CD4-positive, alpha-beta T cell treated with Interleukin-4 for 4 hours (primary cell): ENCODE measurements around the gene DCDC2C.

Source experiments
- DNase-seq: peaks from one replicate; pipeline ENCODE4 v3.0.0-alpha.2; 2020

DCDC2C gene

DNA sequence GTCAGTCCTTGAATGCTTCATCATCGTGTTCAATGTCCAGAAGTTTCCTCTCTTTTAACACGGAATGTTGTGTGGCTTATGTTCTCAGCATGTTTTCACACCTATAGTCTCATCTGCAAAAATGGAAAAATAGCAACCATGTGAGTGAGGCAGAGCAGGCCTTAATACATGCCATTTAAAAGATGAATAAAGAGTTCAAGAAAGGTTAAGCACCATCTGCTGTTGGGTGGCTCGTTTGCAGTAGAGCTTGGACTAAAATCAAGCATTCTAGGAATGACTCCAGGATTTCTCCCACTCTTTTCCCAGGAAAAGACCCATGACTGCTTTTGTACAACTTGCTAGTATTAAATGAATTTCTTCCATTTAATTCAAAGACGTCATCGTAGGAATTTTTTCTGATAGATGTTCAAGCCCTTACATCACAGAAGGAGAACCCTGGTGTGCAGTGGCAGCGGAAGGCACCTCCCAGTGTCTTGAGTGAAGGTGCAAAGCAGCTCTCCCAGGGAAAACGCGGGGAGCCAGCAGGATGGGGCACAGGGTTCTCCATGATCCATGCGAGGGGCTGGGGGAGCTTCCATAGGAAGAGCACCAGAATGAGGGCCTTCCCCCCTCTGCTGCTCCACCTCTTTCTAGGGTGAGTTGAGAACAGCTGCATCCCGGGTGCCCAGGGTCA, 9.6 kb downstream of the DCDC2C start:
- no peak for DNase-seq

DNA sequence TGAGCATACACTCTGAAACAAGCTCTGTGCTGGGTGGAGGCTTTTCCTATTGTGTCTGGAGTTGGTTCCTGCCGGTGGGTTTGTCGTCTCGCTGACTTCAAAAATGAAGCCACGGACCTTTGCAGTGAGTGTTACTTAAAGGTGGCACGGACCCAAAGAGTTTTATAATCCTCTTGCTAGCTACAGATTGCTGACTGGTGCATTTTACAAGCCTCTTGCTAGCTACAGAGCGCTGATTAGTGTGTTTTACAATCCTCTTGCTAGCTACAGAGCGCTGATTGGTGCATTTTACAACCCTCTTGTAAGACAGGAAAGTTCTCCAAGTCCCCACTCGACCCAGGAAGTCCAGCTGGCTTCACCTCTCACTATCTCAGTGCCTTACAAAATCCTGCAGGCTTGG, 15.3 kb downstream of the DCDC2C start:
- DNase-seq = no peak

DNA sequence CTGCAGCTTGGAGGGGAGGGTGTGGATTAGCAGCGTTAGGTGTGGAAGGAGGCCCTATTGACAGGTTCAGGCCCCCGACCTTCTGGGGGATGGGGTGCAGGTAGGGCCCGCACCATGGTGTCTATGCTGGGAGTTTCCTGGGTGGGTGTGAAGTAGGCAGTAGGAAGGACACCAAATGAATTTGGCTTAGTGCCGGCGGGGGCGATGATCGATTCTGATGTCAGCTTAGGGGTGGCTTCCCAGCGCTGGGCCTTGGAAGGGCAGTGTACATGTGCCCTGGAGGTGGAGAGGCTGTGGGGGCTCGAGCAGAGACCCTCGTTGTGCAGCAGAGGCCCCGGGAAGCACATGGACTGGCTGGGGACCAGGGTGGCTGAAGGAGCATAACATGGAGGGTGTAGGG, 21.6 kb downstream of the DCDC2C start:
- no peak for DNase-seq

DNA sequence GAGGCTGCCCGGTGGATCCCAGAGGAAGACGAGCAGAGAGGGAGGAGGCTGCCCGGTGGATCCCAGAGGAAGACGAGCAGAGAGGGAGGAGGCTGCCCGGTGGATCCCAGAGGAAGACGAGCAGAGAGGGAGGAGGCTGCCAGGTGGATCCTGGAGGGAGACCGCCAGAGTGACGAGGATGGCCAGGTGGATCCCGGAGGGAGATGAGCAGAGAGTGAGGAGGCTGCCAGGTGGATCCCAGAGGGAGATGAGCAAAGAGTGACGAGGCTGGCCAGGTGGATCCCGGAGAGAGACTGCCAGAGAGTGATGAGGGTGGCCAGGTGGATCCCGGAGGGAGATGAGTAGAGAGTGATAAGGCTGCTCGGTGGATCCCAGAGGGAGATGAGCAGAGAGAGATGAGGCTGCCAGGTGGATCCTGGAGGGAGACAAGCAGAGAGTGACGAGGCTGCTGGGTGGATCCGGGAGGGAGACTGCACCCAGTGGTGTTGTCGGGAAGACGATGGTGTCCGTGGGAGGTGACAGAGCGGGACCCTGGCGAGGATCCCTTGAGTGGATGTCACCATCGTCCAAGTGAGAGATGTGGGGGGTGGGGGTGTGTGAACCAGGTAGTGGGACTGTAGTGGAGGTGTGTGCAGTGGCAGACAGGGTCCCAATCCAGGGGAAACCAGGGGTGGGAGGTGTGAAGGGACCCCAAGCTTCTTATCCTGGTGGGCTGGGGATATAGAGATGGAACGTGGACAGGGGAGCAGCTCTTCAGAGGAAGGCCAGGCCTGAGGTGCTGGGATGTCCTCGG, 22.3 kb downstream of the DCDC2C start:
- no peak for DNase-seq

DNA sequence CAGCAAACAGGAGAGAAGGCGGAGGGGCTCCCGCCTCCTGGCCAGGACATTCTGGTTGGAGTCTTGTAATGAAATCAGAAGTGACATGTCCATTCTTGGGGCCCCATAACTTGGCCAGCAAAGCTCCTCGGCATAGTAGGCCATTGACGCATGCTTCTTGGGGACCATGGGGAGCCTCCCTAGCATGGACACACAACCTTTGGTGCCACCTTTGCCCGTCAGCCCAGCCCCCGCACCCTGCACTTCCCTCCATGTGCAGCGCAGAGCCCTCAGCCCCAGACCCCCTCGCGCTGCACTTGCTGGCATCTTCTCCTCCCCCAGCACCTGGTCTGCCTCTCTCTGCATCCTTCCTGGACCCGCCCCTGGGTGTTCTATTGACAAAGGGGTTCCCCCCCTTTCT, 23.1 kb downstream of the DCDC2C start:
- DNase-seq = no peak

DNA sequence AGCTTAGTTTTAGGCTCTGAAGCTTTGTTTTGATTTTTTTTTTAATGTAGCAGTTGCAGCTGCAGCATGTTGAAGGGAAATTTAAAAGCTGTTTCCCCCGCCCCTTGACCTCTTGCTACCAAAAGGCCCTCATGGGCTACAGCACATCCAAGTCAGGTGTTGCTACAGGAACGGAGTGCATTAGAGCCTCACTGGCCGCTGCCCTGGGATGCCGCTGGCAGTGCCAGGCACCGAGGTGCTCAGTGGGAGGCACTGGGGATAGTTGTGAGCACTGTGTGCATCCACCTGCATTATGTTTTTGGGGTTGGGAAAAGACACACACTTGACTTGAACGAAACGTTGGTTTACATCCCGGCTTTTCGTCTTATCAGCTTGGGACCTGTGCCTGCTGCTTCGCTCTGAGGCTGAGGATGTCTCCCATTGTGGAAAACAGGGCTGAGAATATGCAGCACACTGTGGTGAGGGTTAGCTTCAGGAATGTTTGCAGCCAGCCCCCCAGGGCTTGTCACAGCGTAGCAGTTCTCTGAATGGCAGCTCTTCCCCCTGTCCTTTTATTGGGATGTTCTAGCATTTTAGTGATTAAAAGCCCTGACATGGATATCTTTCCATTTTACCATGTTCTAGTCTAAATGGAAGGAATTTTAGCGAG, 24.1 kb downstream of the DCDC2C start:
- no peak for DNase-seq

DNA sequence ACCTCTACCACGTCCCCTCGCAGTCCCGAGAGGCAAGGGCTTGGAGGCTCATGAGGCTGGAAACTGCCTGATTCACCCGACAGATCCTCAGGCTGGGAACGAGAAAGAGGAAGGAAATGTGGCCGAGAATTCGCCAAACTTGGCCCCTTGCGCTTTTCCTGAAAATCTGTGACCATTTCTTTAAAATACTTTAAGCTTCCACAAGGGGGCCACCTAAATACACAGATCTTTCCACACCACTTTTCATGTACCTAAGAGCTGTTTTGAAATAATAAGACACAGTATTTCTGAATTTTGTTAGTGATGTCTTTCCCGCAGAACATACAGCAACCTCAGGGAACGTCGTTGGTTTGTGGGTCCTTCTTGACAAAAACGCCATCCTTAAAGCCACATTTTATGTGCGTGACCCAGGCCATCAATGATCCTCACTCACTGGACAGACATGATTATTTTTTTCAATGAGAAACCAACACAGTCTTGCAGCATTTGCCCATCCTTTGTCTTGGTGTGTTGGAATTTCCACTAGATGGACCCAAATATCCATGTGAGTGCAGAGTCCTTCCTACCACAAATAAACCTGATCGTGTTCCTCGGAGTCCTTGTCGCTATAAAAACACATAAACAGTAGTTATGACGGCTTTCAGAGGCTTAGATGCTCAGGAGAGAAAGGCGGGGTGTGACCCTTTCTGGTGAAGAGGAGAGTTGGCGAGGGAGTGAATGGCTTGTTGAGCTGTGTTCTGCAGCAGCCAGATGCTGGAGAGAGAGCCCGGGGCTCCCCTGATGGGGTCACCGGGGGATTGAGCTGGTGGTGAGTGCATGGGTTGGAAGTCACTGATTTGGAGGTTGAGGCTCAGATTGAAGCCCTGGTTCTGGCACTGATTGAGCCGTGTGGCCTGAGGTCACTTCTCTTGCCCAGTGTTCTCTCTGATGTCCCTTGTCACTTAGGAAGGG, 25.0 kb downstream of the DCDC2C start:
- DNase-seq = no peak

DNA sequence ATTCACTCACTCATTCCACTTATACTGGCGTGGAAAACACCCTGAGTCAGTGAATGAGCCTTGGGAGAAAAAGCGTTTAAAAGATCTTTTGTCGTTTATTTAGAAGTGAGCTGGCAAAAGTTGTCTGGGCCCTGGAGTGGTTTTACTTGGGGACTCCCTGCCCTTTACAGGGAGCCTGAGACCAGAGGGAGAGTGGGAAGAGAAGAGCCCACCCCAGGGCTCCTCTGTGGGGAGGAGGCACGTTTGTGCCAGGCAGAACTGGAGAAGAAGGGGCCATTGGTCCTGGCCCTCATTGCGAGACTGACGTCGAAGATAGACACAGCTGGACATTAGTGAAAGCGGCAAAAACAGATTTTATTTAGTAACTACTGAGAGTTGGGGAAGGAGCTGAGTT, 25.7 kb downstream of the DCDC2C start:
- DNase-seq = no peak

DNA sequence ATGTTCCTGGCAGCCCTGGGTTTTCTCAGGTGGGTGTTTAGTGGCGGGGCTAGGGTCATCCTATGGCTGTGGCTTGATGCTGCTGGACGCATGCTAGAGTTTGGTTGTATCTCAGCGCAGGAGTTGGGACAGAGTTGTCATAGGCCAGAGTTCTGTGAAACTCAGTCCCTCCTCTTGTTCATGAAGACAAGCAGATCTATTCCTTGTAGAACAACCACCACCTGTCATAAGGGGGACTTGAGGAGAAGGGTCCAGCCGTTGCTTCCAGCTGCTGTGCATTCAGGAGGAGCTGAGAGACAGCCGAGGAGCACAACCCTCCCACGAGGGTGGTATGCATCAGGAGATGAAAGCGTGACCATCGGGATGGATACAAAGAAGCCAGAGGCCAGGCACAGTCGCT, 26.4 kb downstream of the DCDC2C start:
- DNase-seq = no peak

DNA sequence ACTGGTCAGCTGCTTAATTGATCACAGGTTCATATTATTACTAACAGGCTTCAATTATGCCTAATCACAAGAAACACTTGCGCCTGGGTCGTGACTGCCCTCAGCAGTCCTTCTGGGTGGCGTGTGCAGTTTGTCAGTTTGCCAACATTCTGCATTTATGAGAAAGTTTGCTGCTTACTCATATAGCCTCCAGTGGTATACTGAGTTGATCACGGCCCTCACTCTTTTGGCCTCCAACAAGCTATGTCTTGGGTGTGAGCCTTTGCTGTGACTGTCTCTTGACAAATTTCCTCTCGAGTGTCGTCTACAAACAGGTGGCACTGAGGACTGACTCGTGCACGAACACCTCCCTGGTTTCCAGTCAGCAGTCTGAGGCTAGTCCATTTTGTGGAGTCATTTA, 27.3 kb downstream of the DCDC2C start:
- no peak for DNase-seq

DNA sequence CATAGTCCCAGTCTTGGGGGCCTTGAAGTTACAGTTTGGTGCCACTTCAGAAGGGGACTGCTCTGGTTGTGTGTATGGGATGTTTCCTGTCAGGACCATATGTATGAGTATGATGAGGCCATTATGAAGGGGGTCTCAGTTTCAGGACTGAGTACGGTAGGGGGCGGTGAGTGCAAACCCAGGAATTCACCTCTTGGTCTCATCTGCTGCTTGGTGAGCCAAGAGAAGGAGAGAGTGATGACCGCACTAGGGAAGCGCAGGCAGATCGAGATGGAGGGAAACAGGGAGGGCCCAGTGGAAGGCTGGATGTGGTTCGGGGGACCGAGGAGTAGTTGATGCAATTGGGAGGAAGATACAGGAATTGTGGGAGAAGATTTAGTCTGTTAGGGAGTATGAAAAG, 28.5 kb downstream of the DCDC2C start:
- no peak for DNase-seq

DNA sequence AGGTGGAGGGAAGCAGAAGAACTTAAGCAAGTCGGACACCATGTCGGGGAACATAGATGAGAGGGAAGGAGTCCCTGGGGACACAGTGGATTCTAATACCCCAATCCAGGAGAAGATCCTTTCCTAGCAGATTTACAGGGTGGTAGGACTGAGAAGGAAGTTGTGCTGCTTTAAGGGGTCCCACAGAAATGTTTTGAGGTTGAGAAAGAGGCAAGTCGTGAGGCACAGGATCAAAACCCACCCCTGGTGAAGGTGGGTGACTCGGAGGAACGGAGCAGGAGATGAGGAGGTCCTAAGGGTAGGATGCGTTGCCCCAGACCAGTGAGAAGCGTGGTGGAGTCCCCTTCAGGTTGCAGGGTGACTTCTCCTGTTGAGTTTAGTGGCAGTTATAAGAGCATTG, 32.7 kb downstream of the DCDC2C start:
- DNase-seq = no peak

DNA sequence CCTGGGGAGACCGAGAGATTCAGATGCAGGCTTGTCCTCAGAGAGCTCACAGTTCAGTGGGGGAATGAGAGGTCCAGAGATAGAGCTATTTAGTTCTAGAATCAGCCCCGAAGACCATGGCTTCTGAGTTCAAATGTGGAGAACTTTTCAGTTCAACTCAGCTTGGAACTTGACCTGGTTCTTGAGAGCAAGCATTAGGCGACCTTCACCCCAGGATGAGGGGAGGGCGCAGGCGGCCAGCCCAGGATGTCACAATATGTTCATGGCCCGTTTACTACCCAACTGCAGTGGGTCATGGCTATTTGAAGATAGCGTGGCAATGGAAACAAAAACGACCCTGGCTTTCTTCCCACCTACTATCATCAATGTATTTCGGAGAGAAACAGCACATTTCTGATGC, 33.8 kb downstream of the DCDC2C start:
- DNase-seq = no peak

DNA sequence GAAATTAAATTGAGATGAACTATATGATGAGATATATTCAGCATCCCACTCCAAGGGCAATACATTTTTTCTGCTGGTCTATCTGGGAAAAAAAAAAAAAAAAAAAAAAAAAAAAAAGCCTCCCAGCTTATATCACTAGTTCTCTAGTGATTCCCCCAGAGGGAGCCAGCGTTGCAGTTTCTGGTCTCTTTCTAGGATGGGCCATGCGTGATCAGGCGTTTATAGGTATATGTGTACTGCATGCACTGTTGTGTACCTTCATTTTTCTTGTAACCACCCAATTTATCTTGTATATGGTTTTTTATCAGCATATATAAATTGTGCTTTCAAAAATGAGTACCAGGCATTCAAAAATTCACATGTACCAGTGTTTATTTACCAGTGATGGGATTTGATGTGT, 35.1 kb downstream of the DCDC2C start:
- no peak for DNase-seq

DNA sequence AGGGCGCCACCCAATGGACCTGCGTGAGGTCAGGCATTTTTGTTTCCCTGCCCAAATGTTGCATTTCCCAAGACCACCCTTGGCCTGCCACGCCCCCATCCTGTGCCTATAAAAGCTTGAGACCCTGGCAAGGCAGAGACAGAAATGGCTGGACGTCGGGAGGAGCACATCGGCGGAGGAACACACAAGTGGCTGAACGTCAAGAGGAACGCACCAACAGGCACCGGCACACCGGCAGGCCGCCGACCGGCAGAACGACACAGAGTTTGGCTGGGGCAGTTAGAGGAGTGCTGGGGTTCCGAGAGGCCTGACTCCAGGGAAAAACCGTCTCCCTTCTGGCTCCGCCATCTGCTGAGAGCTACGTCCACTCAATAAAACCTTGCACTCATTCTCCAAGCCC, 35.9 kb downstream of the DCDC2C start:
- DNase-seq = no peak

DNA sequence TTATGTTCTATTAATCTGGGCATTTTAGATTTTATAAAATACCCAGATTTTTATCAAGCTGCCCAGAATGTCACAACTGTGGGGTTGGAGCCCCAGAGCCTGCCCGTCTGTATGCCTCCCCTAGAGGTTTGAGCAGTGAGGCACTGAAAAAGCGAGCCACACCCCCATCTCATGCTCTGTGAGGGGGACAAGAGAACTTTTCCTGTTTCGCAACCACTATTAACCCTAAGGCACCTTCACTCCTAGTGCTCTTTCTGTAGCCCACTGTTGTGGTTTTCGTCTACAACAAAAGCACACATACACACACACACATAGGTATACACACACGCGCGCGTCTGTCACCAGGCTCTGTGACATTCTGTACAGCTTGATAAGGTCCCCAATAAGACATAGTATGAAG, 38.0 kb downstream of the DCDC2C start:
- DNase-seq = no peak

DNA sequence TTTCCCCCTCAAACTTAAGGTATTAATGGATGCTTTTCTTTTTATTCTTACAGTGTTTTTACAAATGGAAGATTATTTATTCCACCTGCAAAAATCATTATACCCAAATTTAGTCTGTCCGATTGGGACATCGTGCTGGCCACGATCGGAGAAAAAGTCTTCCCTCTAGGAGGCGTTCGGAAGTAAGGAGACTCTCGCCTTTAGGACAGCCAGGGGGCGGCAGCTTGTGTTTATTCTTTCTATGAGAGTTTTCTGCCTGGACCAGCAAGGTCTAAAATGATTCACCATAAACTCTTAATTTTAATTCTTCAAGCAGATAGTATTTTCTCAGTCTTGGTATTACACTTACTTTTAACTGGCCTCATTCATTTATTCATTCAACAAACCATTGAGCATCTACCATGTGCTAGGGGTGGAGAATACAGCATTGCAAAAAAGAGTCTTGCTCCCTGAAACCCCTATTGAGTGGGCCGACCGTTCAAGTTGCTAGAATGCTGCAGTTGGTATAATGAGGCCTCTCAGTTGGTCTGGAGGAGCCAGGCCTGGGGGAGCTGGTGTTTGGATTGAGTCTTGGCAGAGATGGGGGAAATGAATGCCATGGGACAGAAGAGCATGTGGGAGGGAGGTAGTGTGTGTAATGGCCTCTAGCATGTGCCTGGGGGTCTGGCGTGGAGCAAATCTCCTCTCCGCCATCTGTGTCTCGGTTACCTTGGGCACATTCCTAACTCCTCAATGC, 38.7 kb downstream of the DCDC2C start:
- DNase-seq = no peak

DNA sequence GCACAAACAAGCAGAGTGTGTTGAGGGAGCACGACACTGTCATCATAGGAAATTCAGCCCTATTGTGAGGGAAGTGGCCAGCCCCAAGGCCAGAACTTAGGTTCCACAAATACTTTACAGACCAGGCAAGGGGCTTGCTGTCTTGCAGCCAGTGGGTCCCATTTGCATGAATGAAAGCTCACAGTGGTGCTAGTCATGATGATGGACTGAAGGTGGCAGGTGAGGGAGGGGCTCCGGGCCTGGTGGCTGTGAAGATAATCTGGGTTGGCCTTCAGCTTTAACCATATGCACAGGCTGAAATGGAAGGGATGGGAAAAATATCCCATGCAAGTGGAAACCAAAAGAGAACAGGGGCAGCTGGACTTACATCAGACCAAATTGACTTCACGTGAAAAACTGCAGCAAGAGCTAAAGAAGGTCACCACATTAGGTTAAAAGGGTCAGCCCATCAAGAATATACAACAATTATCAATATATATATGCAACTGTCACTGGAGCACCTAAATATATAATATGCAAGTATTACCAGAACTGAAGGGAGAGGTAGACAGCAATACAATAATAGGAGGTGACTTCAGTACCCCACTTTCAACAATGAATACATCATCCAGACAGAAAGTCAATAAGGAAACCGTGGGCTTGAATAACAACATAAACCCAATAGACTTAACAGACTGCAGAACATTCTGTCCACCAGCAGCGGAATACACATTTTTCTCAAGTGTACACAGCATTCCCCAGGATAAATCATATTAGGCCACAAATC, 39.6 kb downstream of the DCDC2C start:
- DNase-seq = no peak

DNA sequence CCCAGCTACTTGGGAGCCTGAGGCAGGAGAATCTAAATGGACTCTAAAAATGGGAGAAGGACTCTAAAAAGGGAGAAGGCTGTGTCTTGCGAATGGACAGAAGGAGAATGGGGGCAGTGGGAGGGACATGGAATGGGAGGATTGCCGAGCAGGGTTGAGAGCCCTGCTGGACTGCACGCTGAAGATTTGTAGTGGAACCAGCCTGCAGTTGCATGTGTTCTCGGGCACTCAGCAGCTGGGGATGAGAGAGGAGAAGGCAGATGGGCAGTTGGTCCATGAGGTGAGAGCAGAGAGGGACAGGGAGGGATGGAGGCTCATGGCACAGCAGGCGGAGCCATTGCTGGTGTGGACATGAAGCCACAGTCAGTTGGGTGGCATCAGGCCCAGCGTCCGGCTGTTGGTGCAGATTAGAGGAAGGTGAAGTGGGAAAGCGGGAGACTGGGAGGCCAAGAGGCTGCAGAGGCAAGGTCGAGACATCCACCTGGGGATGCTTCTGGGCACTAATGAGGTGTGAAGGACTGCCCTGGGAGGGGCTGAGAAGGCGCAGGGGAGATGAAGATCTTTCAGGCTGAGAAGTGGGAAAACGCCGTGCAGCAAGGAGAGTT, 40.7 kb downstream of the DCDC2C start:
- DNase-seq = no peak

DNA sequence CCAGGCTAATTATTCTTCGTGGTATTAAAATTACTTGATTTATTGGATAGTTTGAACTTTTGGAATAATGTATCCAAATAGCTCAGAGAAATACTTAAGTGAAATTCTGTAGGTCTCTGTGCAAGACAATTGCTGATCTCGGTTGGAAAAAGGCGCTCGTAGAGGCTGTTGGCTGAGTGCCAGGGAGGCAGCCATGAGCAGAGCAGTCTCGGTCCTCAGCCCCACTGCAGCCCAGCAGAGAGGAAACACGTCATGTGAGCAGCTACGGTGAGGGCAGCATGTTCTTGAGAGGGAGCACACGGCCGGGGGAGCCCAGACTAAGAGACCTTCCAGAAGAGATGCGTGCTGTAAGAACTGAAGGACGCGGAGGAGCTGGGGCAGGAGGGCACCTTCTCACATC, 42.5 kb downstream of the DCDC2C start:
- DNase-seq = no peak

DNA sequence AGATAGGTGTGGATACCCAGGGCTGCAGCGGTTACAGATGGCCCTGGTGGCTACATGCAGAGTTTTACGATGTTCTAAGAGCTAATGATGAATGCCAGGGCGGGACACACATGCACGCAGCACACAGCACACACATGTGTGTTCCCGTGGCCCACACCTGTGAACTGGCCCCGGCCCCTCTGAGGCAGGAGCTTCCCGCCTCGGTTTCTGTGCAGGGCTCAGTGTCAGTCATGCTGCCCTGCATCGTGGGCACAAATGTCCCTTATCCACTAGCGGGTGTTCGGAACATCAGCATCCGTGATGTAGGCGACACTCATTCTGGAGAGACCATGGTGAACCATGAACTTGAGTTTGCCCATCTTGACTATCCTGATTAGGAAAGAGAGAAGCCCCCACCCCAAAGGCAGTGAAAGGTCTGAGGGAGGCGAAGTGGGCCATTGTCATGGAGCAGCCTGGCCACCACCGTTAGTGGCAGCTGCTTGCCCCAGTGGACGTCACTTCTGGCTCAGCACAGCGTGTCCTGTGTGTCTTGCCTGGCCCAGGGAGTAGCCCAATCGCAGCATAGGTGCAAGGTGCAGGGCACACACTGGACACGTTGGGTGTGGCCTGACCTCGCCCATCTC, 43.8 kb downstream of the DCDC2C start:
- no peak for DNase-seq
